IMR-90 (cell line): Measurements from ENCODE around the gene FAH. TPM values are rescaled to one million over a fixed set of nuclear protein-coding genes. Genes with fewer than 3 reads are reported as not detected.

Experiments used
- ATAC-seq: fragments of 200-7000 bp; cut with Tn5 transposase; 2 replicates; pipeline ENCODE4 v1.9.1; 2020; ENCODE audit warnings: low read depth, mild to moderate bottlenecking, moderate library complexity
- BruUV-seq: library from RNA; stranded (reverse); fragments of 400-500 nt; replicated peaks from 2 replicates; lab custom pipeline; 2021; lab: Mats Ljungman, UMichigan
- CTCF ChIA-PET: fragments of 300-600 bp; formaldehyde crosslinking; extraction: SDS; loops from one replicate; lab custom pipeline; 2021; ENCODE audit warnings: antibody characterized with exemption; lab: Yijun Ruan, JAX
- POLR2A ChIA-PET: fragments of 300-600 bp; sonication (Branson Sonifier 250); formaldehyde crosslinking; loops from one replicate; lab custom pipeline; 2022; ENCODE audit warnings: antibody characterized with exemption; ENCODE audit not compliant: unreplicated experiment; lab: Charles Lee
- DNase-seq: peaks from one replicate; pipeline ENCODE4 v3.0.0; 2013
- H2AFZ ChIP-seq: replicated peaks from 2 replicates; pipeline ENCODE3; 2013; ENCODE audit warnings: low read length, mild to moderate bottlenecking; ENCODE audit not compliant: poor library complexity
- H2AK5ac ChIP-seq: 2 replicates; pipeline ENCODE4 v1.6.1; 2013; ENCODE audit warnings: low read depth, low read length, inconsistent platforms
- H2AK9ac ChIP-seq: replicated peaks from 2 replicates; pipeline ENCODE3; 2013; ENCODE audit warnings: mild to moderate bottlenecking, low read depth, low read length, moderate library complexity; ENCODE audit not compliant: poor library complexity
- H2BK120ac ChIP-seq: 2 replicates; pipeline ENCODE4 v1.6.1; 2013; ENCODE audit warnings: low read depth, low read length, inconsistent platforms
- H2BK15ac ChIP-seq: 3 replicates; pipeline ENCODE4 v1.6.1; 2013; ENCODE audit warnings: low read depth, low read length, inconsistent platforms
- H2BK20ac ChIP-seq: 2 replicates; pipeline ENCODE4 v1.6.1; 2013; ENCODE audit warnings: low read depth, mild to moderate bottlenecking, inconsistent platforms, low read length, moderate library complexity
- H2BK5ac ChIP-seq: 2 replicates; pipeline ENCODE4 v1.6.1; 2013; ENCODE audit warnings: mild to moderate bottlenecking, low read depth, low read length, inconsistent platforms; ENCODE audit not compliant: poor library complexity, severe bottlenecking
- H3K14ac ChIP-seq: replicated peaks from 2 replicates; pipeline ENCODE4 v1.6.1; 2013; ENCODE audit warnings: low read depth, low read length, inconsistent platforms
- H3K18ac ChIP-seq: 2 replicates; pipeline ENCODE4 v1.6.1; 2013; ENCODE audit warnings: low read depth, low read length, control low read depth
- H3K23ac ChIP-seq: 2 replicates; pipeline ENCODE4 v1.6.1; 2013; ENCODE audit warnings: low read depth, low read length, inconsistent platforms
- H3K27ac ChIP-seq: 2 replicates; pipeline ENCODE4 v1.5.1; 2013; ENCODE audit warnings: mild to moderate bottlenecking, control low read depth, low read length; ENCODE audit not compliant: insufficient read depth
- H3K27me3 ChIP-seq: 2 replicates; pipeline ENCODE4 v1.6.1; 2013; ENCODE audit warnings: low read length; ENCODE audit not compliant: control insufficient read depth, insufficient read depth
- H3K36me3 ChIP-seq: 2 replicates; pipeline ENCODE4 v1.6.1; 2013; ENCODE audit warnings: low read length, mixed read lengths; ENCODE audit not compliant: control insufficient read depth, insufficient read depth
- H3K4ac ChIP-seq: 2 replicates; pipeline ENCODE4 v1.6.1; 2013; ENCODE audit warnings: low read depth, low read length, inconsistent platforms
- H3K4me1 ChIP-seq: 2 replicates; pipeline ENCODE4 v1.6.1; 2013; ENCODE audit warnings: low read length, mixed read lengths; ENCODE audit not compliant: control insufficient read depth, insufficient read depth
- H3K4me2 ChIP-seq: 2 replicates; pipeline ENCODE4 v1.6.1; 2013; ENCODE audit warnings: low read depth, mild to moderate bottlenecking, control low read depth, low read length, moderate library complexity
- H3K4me3 ChIP-seq: 2 replicates; pipeline ENCODE4 v1.5.1; 2013; ENCODE audit warnings: low read depth, mild to moderate bottlenecking, control low read depth, low read length, moderate library complexity; ENCODE audit not compliant: insufficient read depth
- H3K56ac ChIP-seq: 2 replicates; pipeline ENCODE4 v1.6.1; 2013; ENCODE audit warnings: low read length, inconsistent platforms; ENCODE audit not compliant: insufficient read depth; ENCODE audit errors: extremely low read depth
- H3K79me1 ChIP-seq, 2 experiments: 2 replicates each; pipeline ENCODE4 v1.6.1; 2013; ENCODE audit warnings: low read length in 2 of 2, inconsistent platforms in 1 of 2, low read depth in 1 of 2
- H3K9ac ChIP-seq: 2 replicates; pipeline ENCODE4 v1.6.1; 2013; ENCODE audit warnings: low read depth, low read length, control low read depth
- H3K9me1 ChIP-seq: 2 replicates; pipeline ENCODE4 v1.6.1; 2013; ENCODE audit warnings: low read length, inconsistent platforms; ENCODE audit not compliant: insufficient read depth
- H3K9me3 ChIP-seq: 2 replicates; pipeline ENCODE4 v1.6.1; 2013; ENCODE audit warnings: low read length; ENCODE audit not compliant: control insufficient read depth, insufficient read depth
- H4K20me1 ChIP-seq: 2 replicates; pipeline ENCODE4 v1.6.1; 2013; ENCODE audit warnings: low read length, inconsistent platforms; ENCODE audit not compliant: insufficient read depth
- H4K5ac ChIP-seq: 2 replicates; pipeline ENCODE4 v1.6.1; 2013; ENCODE audit warnings: mild to moderate bottlenecking, low read depth, low read length, control low read depth
- H4K8ac ChIP-seq, 2 experiments: 2 replicates each; pipeline ENCODE4 v1.6.1; 2013; ENCODE audit warnings: low read depth in 2 of 2, low read length in 2 of 2, control low read depth in 1 of 2, inconsistent platforms in 1 of 2
- H4K91ac ChIP-seq: 2 replicates; pipeline ENCODE4 v1.6.1; 2013; ENCODE audit warnings: low read depth, low read length, inconsistent platforms; ENCODE audit not compliant: insufficient read depth
- BHLHE40 ChIP-seq: fragments of 150-350 bp; IDR thresholded peaks from 2 replicates; pipeline ENCODE4 v1.6.1; 2016; ENCODE audit warnings: mild to moderate bottlenecking, low read depth, low read length
- CEBPB ChIP-seq: IDR thresholded peaks from 2 replicates; pipeline ENCODE4 v1.6.1; 2012; ENCODE audit warnings: low read depth, low read length, improper control_type of control experiment
- CHD1 ChIP-seq: IDR thresholded peaks from 2 replicates; pipeline ENCODE4 v1.6.1; 2012; ENCODE audit warnings: low read depth, low read length, improper control_type of control experiment
- FOS ChIP-seq: fragments of 150-350 bp; IDR thresholded peaks from 2 replicates; pipeline ENCODE4 v1.6.1; 2016; ENCODE audit warnings: low read depth, low read length
- MAFK ChIP-seq: IDR thresholded peaks from 2 replicates; pipeline ENCODE4 v1.6.1; 2012; ENCODE audit warnings: low read depth, low read length, improper control_type of control experiment
- MAZ ChIP-seq: IDR thresholded peaks from 2 replicates; pipeline ENCODE4 v1.6.1; 2012; ENCODE audit warnings: low read depth, mild to moderate bottlenecking, low read length, improper control_type of control experiment, moderate library complexity, borderline replicate concordance
- MXI1 ChIP-seq: IDR thresholded peaks from 2 replicates; pipeline ENCODE4 v1.6.1; 2012; ENCODE audit warnings: low read depth, mild to moderate bottlenecking, low read length, moderate library complexity, borderline replicate concordance
- NFE2L2 ChIP-seq: fragments of 150-350 bp; IDR thresholded peaks from 2 replicates; pipeline ENCODE4 v1.6.1; 2016; ENCODE audit warnings: low read depth, mild to moderate bottlenecking, low read length
- POLR2A ChIP-seq: IDR thresholded peaks from 2 replicates; pipeline ENCODE4 v1.6.1; 2012; ENCODE audit warnings: mild to moderate bottlenecking, low read depth, low read length
- RAD21 ChIP-seq: IDR thresholded peaks from 2 replicates; pipeline ENCODE4 v1.6.1; 2012; ENCODE audit warnings: low read length, improper control_type of control experiment
- RCOR1 ChIP-seq: IDR thresholded peaks from 2 replicates; pipeline ENCODE4 v1.6.1; 2012; ENCODE audit warnings: mild to moderate bottlenecking, low read length, improper control_type of control experiment; ENCODE audit not compliant: insufficient replicate concordance
- RFX5 ChIP-seq: IDR thresholded peaks from 2 replicates; pipeline ENCODE4 v1.8.0; 2012; ENCODE audit warnings: low read depth, mild to moderate bottlenecking, low read length, moderate library complexity
- SMC3 ChIP-seq: fragments of 150-350 bp; IDR thresholded peaks from 2 replicates; pipeline ENCODE4 v1.6.1; 2016; ENCODE audit warnings: low read depth, mild to moderate bottlenecking, antibody characterized with exemption, low read length, moderate library complexity
- USF2 ChIP-seq: fragments of 150-350 bp; IDR thresholded peaks from 2 replicates; pipeline ENCODE4 v1.6.1; 2017; ENCODE audit warnings: mild to moderate bottlenecking, antibody characterized with exemption, low read length, low read depth
- WGBS, 2 experiments: methylation state at CpG; one replicate each; pipeline versions ENCODE4 v1.1.5 to v1.1.7; 2013; ENCODE audit warnings: missing lambda C conversion rate in 2 of 2; ENCODE audit not compliant: insufficient read length in 1 of 2; ENCODE audit errors: extremely low coverage in 2 of 2; 5-methylcytosine and 5-hydroxymethylcytosine counted together
- dilution Hi-C: fragments of 300-500 bp; cut with HindIII; formaldehyde crosslinking; loops from one replicate; pipeline ENCODE4 v1.14.3; 2018; ENCODE audit warnings: low sequenced_read_pairs; ENCODE audit not compliant: unreplicated experiment
- in situ Hi-C: fragments of 300-500 bp; cut with MboI; formaldehyde crosslinking; loops from 3 replicates; pipeline ENCODE4 v1.14.3; 2019; ENCODE audit warnings: low sequenced_read_pairs, inconsistent platforms, mixed read lengths
- intact Hi-C: fragments of 100-400 bp; cut with micrococcal nuclease; formaldehyde crosslinking; loops from 2 replicates; pipeline ENCODE4 v1.10.0; 2022
- polyA plus RNA-seq, 3 experiments: library from polyadenylated mRNA; depleted of rRNA; stranded (reverse); fragments of >200 nt; gene quantifications; 2 replicates each; pipeline ENCODE4 v1.2.3, GENCODE V29; 2012; ENCODE audit warnings: low replicate concordance in 1 of 3
- total RNA-seq: library from RNA; depleted of rRNA; stranded (reverse); fragments of >200 nt; gene quantifications from 2 replicates; pipeline ENCODE4 v1.2.3, GENCODE V29; 2012
- TF ChIP-seq, protein P1 (sequence below): fragments of 150-350 bp; IDR thresholded peaks from 2 replicates; pipeline ENCODE4 v1.6.1; 2016; ENCODE audit warnings: low read depth, mild to moderate bottlenecking, low read length, moderate library complexity, borderline replicate concordance
- TF ChIP-seq, protein P2 (sequence below): conservative IDR thresholded peaks from 2 replicates; pipeline ENCODE4 v1.5.1; 2012; ENCODE audit warnings: mild to moderate bottlenecking, low read depth, low read length, improper control_type of control experiment

The FAH gene
- total and polyA plus RNA-seq, 2 of the 4 experiments (the other 2 are of a cell fraction), result 43.1 to 48.6 TPM

- Histone ChIP-seq H3K9me1 (peaks cover 3% of the 10 kb centered on the region; the same call in 1 of the 2 replicates), H3K9me3 (no peaks in the 10 kb centered on the region), H2AK9ac (no peak overlapping the region), H3K18ac (no peak overlapping the region), H3K36me3 (no peaks in the 10 kb centered on the region), H4K5ac (no peak overlapping the region), H3K4me2 (no peak overlapping the region), H4K91ac (no peak overlapping the region), H3K23ac (no peak overlapping the region), H2BK120ac (no peak overlapping the region), H3K4me1 (no peaks in the 10 kb centered on the region), H3K56ac (no peak overlapping the region), H3K4me3 (no peak overlapping the region), H2AFZ (no peak overlapping the region), H3K27me3 (peaks cover 25% of the 10 kb centered on the region), H2BK5ac (no peak overlapping the region), H3K14ac (no peak overlapping the region), H3K9ac (no peak overlapping the region), H4K20me1 (no peaks in the 10 kb centered on the region), H4K8ac (no peak overlapping the region), H3K27ac (no peak overlapping the region), H2BK15ac (no peak overlapping the region), H2AK5ac (no peak overlapping the region), H2BK20ac (no peak overlapping the region), H3K4ac (no peak overlapping the region), H3K79me1 (no peaks in the 10 kb centered on the region)
- BruUV-seq, result no TSS peak
- intact Hi-C loops (no loop called here), in situ Hi-C loops (no loop called here), dilution Hi-C loops (no loop called here)
- DNase-seq, result no peak
- WGBS, 2 experiments, result 70% methylated on average over 2 of the region's 3 CpGs; no CpG with 5 or more reads in 1 of the 2 experiments
- no peak for ATAC-seq
- CTCF ChIA-PET, result no interaction called here
- TF ChIP-seq USF2 (no peak), BHLHE40 (no peak), FOS (no peak), CEBPB (no peak), RFX5 (no peak), RAD21 (no peak), NFE2L2 (no peak), MXI1 (no peak), CHD1 (no peak), POLR2A (no peak), MAFK (no peak), SMC3 (no peak), RCOR1 (no peak), MAZ (no peak)
- TF ChIP-seq, protein P1, sequence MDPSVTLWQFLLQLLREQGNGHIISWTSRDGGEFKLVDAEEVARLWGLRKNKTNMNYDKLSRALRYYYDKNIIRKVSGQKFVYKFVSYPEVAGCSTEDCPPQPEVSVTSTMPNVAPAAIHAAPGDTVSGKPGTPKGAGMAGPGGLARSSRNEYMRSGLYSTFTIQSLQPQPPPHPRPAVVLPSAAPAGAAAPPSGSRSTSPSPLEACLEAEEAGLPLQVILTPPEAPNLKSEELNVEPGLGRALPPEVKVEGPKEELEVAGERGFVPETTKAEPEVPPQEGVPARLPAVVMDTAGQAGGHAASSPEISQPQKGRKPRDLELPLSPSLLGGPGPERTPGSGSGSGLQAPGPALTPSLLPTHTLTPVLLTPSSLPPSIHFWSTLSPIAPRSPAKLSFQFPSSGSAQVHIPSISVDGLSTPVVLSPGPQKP, result no peak
- TF ChIP-seq, protein P2, sequence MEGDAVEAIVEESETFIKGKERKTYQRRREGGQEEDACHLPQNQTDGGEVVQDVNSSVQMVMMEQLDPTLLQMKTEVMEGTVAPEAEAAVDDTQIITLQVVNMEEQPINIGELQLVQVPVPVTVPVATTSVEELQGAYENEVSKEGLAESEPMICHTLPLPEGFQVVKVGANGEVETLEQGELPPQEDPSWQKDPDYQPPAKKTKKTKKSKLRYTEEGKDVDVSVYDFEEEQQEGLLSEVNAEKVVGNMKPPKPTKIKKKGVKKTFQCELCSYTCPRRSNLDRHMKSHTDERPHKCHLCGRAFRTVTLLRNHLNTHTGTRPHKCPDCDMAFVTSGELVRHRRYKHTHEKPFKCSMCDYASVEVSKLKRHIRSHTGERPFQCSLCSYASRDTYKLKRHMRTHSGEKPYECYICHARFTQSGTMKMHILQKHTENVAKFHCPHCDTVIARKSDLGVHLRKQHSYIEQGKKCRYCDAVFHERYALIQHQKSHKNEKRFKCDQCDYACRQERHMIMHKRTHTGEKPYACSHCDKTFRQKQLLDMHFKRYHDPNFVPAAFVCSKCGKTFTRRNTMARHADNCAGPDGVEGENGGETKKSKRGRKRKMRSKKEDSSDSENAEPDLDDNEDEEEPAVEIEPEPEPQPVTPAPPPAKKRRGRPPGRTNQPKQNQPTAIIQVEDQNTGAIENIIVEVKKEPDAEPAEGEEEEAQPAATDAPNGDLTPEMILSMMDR, result no peak
- POLR2A ChIA-PET, result no interaction called here
Observed at GRCh38 chr15:80199869-80200268, 47.1 kb downstream of the FAH start.
